ENCODE measurements around the gene CELA1.

GRCh38 chr12:51357374-51358047 is 11.0 kb upstream of the CELA1 start:
- TF ChIP-seq CTCF (conservative IDR thresholded peaks at IDR 0.05; ENCODE audit: low read length) (no peak), EZH2phosphoT487 (IDR thresholded peaks at IDR 0.05; ENCODE audit: borderline replicate concordance, low read depth, low read length) (no peak)

Data from OCI-LY7 (cell line).